ENCODE measurements around the gene SEPTIN11. TPM values are rescaled to one million over a fixed set of nuclear protein-coding genes. Genes with fewer than 3 reads are reported as not detected.

SEPTIN11 gene
- total and polyA plus RNA-seq, 9 of the 15 experiments (the other 6 are each of a cell fraction or from before 2014, with no cell fraction given), result 25.7 to 142 (median 84.3) TPM

GRCh38 chr4:76977113-76977512, 27.6 kb downstream of the SEPTIN11 start:
- no peak overlapping the region for H3K9ac ChIP-seq (ENCODE audit: insufficient read depth in 1 of 2, low read depth in 2 of 2, low read length in 2 of 2)
- H4K20me1 ChIP-seq (replicated peaks; ENCODE audit: control insufficient read depth, insufficient read depth, low read length), result no peaks in the 10 kb centered on the region
- H3K36me3 ChIP-seq (ENCODE audit: control insufficient read depth, insufficient read depth, low read length), result no peaks in the 10 kb centered on the region; the same call in 2 of the 3 replicates
- no peak for TF ChIP-seq ZNF212 (CRISPR knock-in tag; IDR thresholded peaks at IDR 0.05)
- 0 out of 2 replicates have a peak, but pooled peaks have one; percentile 40 for TF ChIP-seq POLR2H (tag; IDR thresholded peaks at IDR 0.05; ENCODE audit: low read depth)
- FAIRE-seq (no peak), ATAC-seq (no peak), DNase-seq (ENCODE audit: extremely low read depth in 1 of 4, low spot score in 3 of 4) (no peak)
- CTCF ChIA-PET (ENCODE audit: low intra/inter-chr PET ratio), result no interaction called here
- no peaks in the 10 kb centered on the region for H3K9me3 ChIP-seq (replicated peaks; ENCODE audit: control insufficient read depth, insufficient read depth, low read depth, low read length)
- no peak overlapping the region for H3K27ac ChIP-seq (ENCODE audit: extremely low read depth, low read depth, low read length)
- peaks cover 0 to 19% of the 10 kb centered on the region in 2 experiments; a peak in 4 of 5 replicates for H3K4me1 ChIP-seq (replicated peaks in 1 of 2; ENCODE audit: control insufficient read depth in 2 of 2, insufficient read depth in 2 of 2, low read length in 2 of 2)
- POLR2A ChIA-PET, result interaction anchor here (1.4 kb wide), 1 partner anchor 29 kb away, joined by 4 read pairs; no protein-coding TSS in a partner anchor
- H3K27me3 ChIP-seq (ENCODE audit: control insufficient read depth in 2 of 2, insufficient read depth in 2 of 2, low read length in 2 of 2), result no peaks in the 10 kb centered on the region
- H2AFZ ChIP-seq (ENCODE audit: low read depth, low read length), result no peak overlapping the region
- H3K4me2 ChIP-seq (ENCODE audit: insufficient read depth, low read length), result no peak overlapping the region
- in situ Hi-C loops (cut with MboI), result no loop called here
- peaks cover 52% of the 10 kb centered on the region for H3K79me2 ChIP-seq (ENCODE audit: control insufficient read depth, insufficient read depth, low read length)
- H3K4me3 ChIP-seq, result no peak overlapping the region
- BruUV-seq (replicated peaks), result no TSS peak
- H3K9me1 ChIP-seq (ENCODE audit: control insufficient read depth, insufficient read depth, low read length), result no peaks in the 10 kb centered on the region
- intact Hi-C loops (cut with micrococcal nuclease), result no loop called here

DNA sequence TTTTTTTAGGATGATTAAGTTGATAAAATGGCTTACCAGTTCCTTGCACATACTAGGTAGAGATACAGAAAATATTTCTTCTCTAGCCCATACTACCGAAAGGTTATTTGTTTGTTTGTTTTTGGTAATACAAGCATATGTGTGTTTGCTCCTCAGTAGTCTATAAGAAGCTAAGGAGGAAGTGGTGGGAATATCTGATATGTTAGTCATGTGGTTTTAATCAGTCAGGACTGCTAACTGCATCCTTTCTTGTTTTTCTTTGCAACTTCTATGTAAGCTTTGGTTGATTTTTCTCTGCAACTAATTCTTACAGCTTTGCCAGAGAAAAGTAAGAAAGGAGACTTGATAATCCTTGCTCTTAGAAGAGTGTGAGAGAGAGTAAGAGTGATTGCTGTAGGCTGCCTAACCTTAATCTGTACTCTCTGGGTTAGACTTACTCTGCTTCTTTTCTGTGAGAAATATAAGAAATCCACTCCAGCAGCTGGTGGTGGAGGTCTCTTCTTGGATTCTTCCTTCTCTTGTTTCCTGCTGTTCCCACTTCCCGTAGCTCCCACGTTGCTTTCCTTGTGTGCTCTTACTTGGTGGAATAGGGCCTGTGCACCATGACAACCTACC, 28.3 kb downstream of the SEPTIN11 start:
- H3K4me2 ChIP-seq (ENCODE audit: insufficient read depth, low read length), result peak overlapping the region; percentile 9; the same call in 1 of the 2 replicates
- no peaks in the 10 kb centered on the region for H3K9me1 ChIP-seq (ENCODE audit: control insufficient read depth, insufficient read depth, low read length)

More for the DNA sequence above, 28.3 kb downstream of the SEPTIN11 start:
- BruUV-seq (replicated peaks), result no TSS peak
- no peak overlapping the region for H3K9ac ChIP-seq (ENCODE audit: insufficient read depth in 1 of 2, low read depth in 2 of 2, low read length in 2 of 2)
- ATAC-seq (peak; percentile 18; the same call in 1 of the 3 replicates), FAIRE-seq (no peak), DNase-seq (ENCODE audit: extremely low read depth in 1 of 4, low spot score in 3 of 4) (no peak)
- POLR2A ChIA-PET, result interaction anchor here (0.6 to 1.4 kb wide), 2 partner anchors 15 to 30 kb away, joined by 3 to 4 read pairs; no protein-coding TSS in a partner anchor
- H4K20me1 ChIP-seq (replicated peaks; ENCODE audit: control insufficient read depth, insufficient read depth, low read length), result no peaks in the 10 kb centered on the region
- no peaks in the 10 kb centered on the region for H3K27me3 ChIP-seq (ENCODE audit: control insufficient read depth in 2 of 2, insufficient read depth in 2 of 2, low read length in 2 of 2)
- intact Hi-C loops (cut with micrococcal nuclease), result no loop called here
- H3K9me3 ChIP-seq (replicated peaks; ENCODE audit: control insufficient read depth, insufficient read depth, low read depth, low read length), result no peaks in the 10 kb centered on the region
- H3K4me3 ChIP-seq, result no peak overlapping the region
- TF ChIP-seq SUPT5H (IDR thresholded peaks at IDR 0.05) (no peak), PML (IDR thresholded peaks at IDR 0.05; ENCODE audit: low read length) (no peak), FOSL1 (tag; conservative IDR thresholded peaks at IDR 0.05) (0 out of 2 replicates have a peak, but pooled peaks have one; percentile 28), SPI1 (IDR thresholded peaks at IDR 0.05; ENCODE audit: borderline replicate concordance, low read depth, low read length) (peak; percentile 75; the same call in 1 of the 2 replicates), ETV1 (tag; conservative IDR thresholded peaks at IDR 0.05; ENCODE audit: low read depth) (0 out of 2 replicates have a peak, but pooled peaks have one; percentile 15)
- TF ChIP-seq, protein P1, sequence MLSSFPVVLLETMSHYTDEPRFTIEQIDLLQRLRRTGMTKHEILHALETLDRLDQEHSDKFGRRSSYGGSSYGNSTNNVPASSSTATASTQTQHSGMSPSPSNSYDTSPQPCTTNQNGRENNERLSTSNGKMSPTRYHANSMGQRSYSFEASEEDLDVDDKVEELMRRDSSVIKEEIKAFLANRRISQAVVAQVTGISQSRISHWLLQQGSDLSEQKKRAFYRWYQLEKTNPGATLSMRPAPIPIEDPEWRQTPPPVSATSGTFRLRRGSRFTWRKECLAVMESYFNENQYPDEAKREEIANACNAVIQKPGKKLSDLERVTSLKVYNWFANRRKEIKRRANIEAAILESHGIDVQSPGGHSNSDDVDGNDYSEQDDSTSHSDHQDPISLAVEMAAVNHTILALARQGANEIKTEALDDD (IDR thresholded peaks at IDR 0.05), result peak; percentile 85
- H3K27ac ChIP-seq (ENCODE audit: extremely low read depth, low read depth, low read length), result 0 out of 3 replicates have a peak overlapping the region, but pooled peaks have one; percentile 18
- H3K79me2 ChIP-seq (ENCODE audit: control insufficient read depth, insufficient read depth, low read length), result peaks cover 59% of the 10 kb centered on the region
- H2AFZ ChIP-seq (ENCODE audit: low read depth, low read length), result no peak overlapping the region
- no peaks in the 10 kb centered on the region; the same call in 2 of the 3 replicates for H3K36me3 ChIP-seq (ENCODE audit: control insufficient read depth, insufficient read depth, low read length)
- 48% methylated on average over 3 of the region's 3 CpGs for WGBS (ENCODE audit: insufficient coverage, low coverage, missing lambda C conversion rate)
- H3K4me1 ChIP-seq (replicated peaks in 1 of 2; ENCODE audit: control insufficient read depth in 2 of 2, insufficient read depth in 2 of 2, low read length in 2 of 2), result peaks cover under 1 to 20% of the 10 kb centered on the region in 2 experiments; a peak in 4 of 5 replicates
- in situ Hi-C loops (cut with MboI), result no loop called here
- CTCF ChIA-PET (ENCODE audit: low intra/inter-chr PET ratio), result no interaction called here
